Testis (tissue), 2 donors: ENCODE measurements around the gene NFATC1.

Experiments used
- CTCF ChIP-seq, 3 experiments: fragments of 450-650 bp in 2 of 3; fragments of 200-600 bp in 1 of 3; sonication (generic) in 1 of 3; IDR thresholded peaks; one replicate each; pipeline ENCODE4 v1.5.1; 2016 to 2019; ENCODE audit warnings: antibody characterized with exemption in 3 of 3, mild to moderate bottlenecking in 2 of 3, moderate library complexity in 1 of 3
- POLR2A ChIP-seq: fragments of 450-650 bp; IDR thresholded peaks from one replicate; pipeline ENCODE4 v1.6.1; 2017; ENCODE audit warnings: antibody characterized with exemption, mild to moderate bottlenecking, moderate library complexity

GRCh38 chr18:79445221-79445620 is 49.5 kb downstream of the NFATC1 start:
- TF ChIP-seq CTCF (IDR thresholded peaks at IDR 0.05) (no peak), POLR2A (no peak)
